HG03442 (cell line): ENCODE data around the gene E2F2.

Experiments used
- ATAC-seq: cut with Tn5 transposase; IDR thresholded peaks from one replicate; pipeline ENCODE4 v1.9.1; 2021; ENCODE audit warnings: mild to moderate bottlenecking, moderate library complexity; ENCODE audit not compliant: unreplicated experiment

The E2F2 gene

DNA sequence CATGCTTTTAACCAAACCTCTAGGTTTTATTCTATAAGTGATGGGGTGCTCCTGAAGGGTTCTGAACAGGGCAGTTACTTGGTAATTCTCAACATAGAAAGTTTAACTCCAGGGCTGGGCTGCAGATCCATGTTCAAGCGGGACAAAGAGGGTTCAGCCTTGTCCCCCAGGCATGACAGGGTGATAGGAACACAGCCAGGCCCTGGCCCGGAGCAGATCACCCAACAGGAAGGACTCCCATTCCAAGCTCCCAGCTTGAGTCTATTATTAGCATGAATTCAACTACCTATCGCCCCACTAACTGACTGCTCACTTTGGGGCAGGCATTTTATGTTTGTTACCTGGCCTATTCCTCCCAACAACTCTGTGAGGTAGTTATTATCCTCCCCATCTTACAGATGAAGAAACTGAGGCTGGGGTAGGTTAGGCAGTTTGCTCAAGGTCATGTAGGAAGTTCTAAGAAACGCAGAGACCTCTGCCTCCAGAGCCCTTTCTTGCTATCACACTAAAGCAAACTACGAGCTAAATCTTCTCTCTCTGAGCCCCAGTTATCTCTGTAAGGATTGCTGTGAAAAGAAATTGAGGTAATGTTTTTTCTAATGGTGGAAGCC lies 61.6 kb downstream of the E2F2 start:
- ATAC-seq = no peak

DNA sequence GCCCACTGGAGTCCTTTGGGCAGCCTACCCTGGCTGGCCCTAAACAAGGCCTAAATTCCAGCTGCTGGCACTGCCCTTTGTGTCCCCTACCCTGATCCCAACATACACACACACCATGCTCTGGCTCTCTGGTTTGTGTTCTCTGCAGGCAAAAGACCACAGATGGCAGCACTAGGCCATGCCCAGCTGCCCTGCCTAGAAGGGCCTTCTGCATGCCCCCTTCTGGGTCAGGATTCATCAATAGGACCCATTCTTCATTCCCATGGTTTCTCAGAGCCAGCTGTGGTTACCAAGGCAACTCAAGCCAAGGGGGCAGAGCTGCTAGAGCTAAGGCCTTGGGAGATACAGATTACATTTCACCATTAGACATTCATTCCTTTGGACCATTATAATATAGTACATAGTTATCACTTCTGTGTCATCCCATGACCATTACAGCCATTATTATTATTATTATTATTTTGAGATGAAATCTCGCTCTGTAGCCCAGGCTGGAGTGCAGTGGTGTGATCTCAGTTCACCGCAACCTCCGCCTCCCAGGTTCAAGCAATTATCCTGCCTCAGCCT lies 64.5 kb downstream of the E2F2 start:
- no peak for ATAC-seq

DNA sequence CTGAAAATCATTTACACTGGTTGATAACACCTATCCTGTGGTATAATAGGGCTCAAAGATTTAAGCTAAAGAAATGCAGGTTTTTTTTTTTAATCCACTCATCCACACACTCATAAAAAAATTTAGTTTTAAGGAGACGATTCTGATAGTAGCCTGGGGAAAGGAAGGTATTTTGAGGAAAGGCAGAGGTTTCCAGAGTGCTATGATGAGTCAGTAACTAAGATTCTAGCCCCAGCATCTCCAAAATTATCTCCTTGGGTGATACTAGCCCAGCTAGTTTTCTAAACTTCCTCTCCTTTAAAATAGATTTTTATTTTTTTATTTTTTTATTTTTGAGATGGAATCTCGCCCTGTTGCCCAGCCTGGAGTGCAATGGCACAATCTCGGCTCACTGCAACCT lies 67.7 kb downstream of the E2F2 start:
- no peak for ATAC-seq

DNA sequence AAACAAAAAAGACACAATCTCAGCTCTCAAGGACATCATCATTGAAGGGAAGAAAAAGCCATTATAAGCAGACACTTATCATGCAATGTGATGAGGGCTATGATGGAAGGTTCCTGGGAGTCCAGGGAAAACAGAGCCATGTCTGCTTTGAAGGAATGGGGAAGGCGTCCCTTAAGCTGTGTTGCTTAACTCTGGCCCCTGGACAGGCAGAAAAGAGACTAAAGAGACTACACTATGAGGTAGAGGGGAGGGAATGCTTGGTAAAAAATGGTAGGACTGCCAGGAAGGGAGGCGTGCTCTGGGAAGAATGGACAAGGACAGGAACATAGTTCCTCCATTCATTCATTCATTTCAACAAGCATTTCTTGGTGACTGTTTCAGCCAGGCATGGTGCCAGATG lies 68.3 kb downstream of the E2F2 start:
- no peak for ATAC-seq

DNA sequence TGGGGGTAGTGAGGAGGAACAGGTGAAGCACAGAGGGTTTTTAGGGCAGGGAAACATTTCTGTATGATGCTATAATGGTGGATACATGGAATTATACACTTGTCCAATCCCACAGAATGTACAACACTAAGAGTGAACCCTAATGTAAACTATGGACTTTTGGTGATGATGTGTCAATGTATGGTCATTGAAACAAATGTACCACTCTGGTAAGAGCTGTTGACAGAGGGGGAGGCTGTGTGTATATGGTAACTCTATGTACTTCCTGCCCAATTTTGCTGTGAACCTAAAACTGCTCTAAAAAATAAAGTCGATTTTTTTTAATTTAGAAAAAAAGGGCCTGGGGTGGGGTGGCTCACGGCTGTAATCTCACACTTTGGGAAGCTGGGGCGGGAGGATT lies 70.0 kb downstream of the E2F2 start:
- no peak for ATAC-seq

DNA sequence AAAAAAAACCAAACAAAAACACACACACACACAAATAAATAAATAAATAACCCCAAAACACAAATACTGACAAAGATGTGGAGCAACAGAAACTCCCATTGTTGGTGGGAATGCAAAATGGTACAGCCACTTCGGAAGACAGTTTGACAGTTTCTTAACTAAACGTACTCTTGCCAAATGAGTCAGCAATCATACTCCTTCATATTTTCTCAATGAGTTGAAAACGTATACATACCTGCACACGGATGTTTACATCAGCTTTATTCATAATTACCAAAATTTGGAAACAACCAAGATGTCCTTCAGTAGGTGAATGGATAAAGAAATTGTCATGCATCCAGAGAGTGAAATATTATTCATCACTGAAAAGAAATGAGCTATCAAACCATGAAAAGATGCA lies 70.5 kb downstream of the E2F2 start:
- ATAC-seq = no peak

DNA sequence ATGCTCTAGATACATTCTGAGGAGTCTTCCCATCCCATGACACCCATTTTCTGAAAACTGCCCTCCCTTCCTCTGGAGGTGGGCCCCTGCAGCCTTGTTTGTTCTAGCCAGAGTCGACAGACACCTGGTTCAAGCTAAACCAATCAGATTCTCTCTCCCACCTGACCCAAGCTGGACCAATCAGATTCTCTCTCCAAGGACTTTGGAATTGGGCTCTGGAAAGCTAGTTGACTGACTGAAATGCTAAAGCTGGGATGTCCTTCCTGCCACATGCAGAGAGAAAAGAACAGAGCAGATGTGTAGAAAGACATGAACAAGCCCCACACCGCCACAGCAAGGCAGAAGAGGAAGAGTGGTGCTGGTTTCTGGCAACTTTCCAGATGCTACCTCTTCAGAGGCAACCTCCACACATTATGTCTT lies 71.7 kb downstream of the E2F2 start:
- ATAC-seq = no peak
